HG03354 (cell line): ENCODE data around the gene CRYL1.
A peak's percentile ranks its signal among the peaks of the same experiment; 100 is the strongest.
"Not testable (repeated sequence)": the region's sequence is repeated elsewhere in the genome, so short reads cannot be mapped to it uniquely, and the experiment has no call there.

Experiments used
- ATAC-seq: cut with Tn5 transposase; IDR thresholded peaks from one replicate; pipeline ENCODE4 v1.9.1; 2021; ENCODE audit warnings: mild to moderate bottlenecking; ENCODE audit not compliant: unreplicated experiment, poor library complexity, severe bottlenecking

The CRYL1 gene

GRCh38 chr13:20462533-20462915, 63.1 kb downstream of the CRYL1 start:
- no peak for ATAC-seq

- ATAC-seq: no peak
Measured at GRCh38 chr13:20461860-20462532, 63.7 kb downstream of the CRYL1 start.

DNA sequence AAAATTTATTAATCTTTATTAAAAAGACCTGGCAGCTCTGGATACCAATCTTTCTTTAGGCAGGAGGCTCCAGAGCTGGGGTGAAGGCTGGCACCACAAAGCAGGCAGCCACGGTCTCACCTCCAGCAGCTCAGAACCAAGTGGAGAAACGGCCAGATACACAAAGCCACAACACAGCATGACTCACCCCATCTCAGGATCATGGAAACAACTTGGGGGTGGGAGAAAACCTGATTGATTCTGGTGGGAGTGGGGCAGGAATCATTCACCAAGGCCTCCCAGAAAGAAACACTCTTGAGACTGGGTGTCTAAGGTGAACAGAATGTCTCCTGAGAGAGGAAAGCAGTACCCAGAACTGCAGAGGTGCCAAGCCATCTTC, 64.2 kb downstream of the CRYL1 start:
- no peak for ATAC-seq

DNA sequence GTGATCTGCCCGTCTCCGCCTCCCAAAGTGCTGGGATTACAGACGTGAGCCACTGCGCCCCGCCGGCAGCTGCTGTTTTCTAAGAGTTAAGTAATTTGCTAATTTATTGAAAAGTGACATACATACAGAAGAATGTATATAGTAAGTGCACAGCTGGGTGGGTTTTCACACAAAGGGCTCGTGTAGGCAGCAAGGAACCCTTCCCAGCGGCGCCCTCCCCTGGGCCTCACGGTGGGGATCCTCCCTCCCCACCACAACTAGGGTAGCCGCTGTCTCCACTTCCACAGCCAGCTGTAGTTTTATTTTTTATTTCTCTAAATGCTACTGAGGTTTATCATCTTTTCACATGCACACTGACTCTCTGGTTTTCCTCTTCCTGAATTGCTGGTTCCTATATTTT, 64.9 kb downstream of the CRYL1 start:
- ATAC-seq: no peak

- ATAC-seq: no peak
Measured at GRCh38 chr13:20457670-20458069, 68.0 kb downstream of the CRYL1 start.

DNA sequence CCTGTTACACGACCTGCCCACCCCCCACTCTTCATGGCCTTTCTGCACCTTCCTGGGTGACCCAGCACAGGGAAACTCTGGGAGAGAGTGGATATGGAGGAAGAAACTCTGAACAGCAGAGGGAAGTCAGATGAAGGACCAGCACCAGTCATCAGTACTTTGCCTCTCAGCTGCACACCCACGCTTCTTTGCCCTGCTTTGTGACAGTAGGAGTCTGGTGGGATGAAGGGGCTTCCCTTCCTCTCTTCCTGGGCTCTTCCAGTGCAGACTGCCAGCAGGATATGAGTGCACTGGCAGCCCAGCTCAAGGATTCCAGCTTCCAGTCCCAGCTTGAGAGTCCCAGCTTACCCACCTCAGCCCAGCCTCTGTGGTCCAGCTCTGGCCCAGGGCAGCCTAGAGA, 68.9 kb downstream of the CRYL1 start:
- ATAC-seq: no peak

DNA sequence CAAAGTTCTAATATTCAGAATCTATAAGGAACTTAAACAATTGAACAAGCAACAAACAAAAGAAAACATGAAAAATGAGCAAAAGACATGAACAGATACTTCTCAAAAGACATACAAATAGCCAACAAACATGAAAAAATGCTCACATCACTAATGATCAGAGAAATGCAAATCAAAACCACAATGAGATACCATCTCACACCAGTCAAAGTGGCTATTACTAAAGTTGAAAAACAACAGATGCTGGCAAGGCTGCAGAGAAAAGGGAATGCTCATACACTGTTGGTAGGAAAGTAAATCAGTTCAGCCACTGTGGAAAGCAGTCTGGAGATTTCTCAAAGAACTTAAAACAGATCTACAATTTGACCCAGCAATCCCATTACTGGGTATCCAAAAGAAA, 74.3 kb downstream of the CRYL1 start:
- ATAC-seq: peak; percentile 64

DNA sequence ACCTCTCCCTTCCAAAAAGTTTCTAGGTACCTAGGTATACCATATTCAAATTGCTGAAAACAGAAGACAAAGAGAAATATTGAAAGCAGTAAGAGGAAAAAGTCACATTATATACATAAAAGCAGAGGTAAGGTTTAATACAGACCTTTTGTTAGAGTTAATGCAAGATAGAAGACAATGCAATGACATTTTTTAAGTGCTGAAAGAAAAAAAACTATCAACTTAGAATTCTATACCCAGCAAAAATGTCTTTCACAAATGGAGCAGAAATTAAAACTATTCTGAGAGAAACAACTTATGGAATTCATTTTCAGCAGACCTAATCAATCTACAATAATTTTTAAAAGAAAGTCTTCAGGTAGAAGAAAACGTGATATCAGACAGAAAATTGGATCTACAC, 77.2 kb downstream of the CRYL1 start:
- no peak for ATAC-seq

DNA sequence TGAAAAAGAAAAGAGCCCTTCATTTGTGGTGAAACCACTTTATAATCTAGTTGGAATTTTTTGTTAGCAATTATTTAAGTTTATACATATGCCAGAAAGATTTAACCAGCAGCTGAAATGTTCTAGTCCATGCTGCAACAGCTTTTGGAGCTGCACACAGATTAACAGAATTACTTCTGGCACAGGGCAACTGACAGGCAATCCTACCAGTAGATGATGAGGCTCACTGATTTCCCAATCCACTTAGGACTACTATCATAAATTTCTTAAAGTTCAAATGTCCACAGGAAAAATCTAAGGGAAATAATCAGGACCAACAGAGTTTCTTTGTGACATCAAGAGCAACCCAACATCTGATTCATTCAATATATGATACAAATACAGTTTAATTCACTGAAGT, 78.8 kb downstream of the CRYL1 start:
- ATAC-seq: no peak

GRCh38 chr13:20446405-20446804, 79.3 kb downstream of the CRYL1 start:
- ATAC-seq: no peak

DNA sequence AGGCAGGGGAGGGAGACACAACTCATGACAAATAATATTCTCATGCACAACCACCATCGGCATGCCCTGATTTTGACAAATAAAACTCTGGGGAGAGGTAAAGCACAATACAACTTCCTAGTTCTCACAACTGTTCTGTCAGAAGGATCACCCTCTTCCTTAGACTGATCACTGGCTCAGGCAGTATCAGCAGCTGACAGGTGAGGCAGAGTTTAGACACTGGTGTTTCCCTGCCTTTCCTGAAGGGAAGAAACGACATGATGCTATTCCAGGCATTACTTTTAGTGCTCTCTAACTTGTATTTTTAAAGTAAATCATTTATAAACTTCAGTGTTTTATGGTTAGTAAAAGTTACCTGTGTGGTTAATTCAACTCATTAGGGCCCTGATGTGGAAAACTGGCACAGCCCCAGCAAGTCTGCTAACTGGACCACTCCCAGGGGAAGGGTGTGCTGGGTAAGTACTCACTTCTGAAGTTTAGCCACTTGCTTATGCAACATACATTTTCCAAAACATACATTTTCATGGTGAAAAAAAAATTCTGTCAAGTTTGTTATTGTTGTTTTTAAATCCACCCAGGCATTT, 82.8 kb downstream of the CRYL1 start:
- no peak for ATAC-seq

DNA sequence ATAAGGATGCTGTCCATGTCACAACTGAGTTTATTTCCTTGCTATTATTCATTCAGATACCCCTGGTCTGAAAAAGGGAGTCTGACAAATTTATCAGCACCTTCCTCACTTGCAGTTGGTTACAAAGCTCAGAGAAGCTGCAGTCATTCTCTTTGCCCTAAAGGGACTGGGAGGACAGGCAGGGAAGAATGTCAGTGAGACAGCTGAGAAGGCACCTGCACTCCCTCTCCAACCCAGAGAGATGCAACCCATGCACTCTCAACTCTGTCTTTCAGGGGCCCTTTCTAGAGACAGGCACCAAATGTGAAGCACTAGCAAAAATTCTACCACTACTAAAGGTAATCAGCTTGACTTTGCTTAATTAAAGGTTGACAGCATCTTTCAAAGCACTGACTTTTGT, 83.3 kb downstream of the CRYL1 start:
- no peak for ATAC-seq

GRCh38 chr13:20441879-20442278, 83.8 kb downstream of the CRYL1 start:
- no peak for ATAC-seq

- no peak for ATAC-seq
Measured at GRCh38 chr13:20441056-20441455, 84.6 kb downstream of the CRYL1 start.

GRCh38 chr13:20439261-20439660, 86.4 kb downstream of the CRYL1 start:
- no peak for ATAC-seq

- no peak for ATAC-seq
Measured at GRCh38 chr13:20438801-20439200, 86.9 kb downstream of the CRYL1 start.

- ATAC-seq: no peak
Measured at GRCh38 chr13:20436505-20436904, 89.2 kb downstream of the CRYL1 start.

GRCh38 chr13:20435616-20436368, 89.9 kb downstream of the CRYL1 start:
- ATAC-seq: no peak

- not testable (repeated sequence) for ATAC-seq
Measured at GRCh38 chr13:20434210-20434609, 91.4 kb downstream of the CRYL1 start.

DNA sequence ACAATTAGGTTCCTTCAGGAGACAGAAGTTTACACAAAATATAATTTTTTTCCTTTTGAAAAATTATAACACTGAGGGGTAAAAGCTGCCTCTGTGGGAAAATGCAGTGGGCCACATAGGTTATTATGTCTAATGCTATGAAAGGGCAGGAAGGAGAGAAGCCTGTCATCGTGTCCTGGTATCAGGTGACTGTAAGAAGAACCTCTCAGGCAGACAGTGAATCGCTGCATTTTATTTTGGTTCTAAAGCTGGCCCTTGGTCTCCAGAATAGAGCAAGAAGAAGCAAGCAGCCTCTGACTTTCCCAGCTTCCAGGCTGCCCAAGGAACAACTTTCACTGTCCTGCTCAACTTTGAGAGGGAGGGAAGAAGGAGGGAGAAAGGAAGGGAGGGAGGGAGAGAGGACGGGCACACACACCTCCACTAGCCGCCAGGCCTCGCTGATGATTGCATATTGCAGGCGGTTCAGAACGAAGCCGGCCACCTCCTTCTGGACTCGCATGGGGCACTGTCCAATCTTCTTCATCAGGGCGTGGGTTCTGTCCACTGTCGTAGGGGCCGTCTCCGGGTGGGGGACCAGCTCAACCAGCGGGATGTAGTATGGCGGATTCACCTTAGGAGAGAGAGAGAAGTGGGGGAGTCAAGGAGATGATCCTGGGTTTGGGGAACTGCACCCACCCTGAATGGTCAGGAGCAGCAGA, 93.8 kb downstream of the CRYL1 start:
- no peak for ATAC-seq

- ATAC-seq: no peak
Measured at GRCh38 chr13:20431080-20431479, 94.6 kb downstream of the CRYL1 start.
